ENCODE data around the gene ODAD3. TPM values are rescaled to one million over a fixed set of nuclear protein-coding genes. Genes with fewer than 3 reads are reported as not detected.

ODAD3 gene
- total RNA-seq, 1 experiment from 2014 or later: 1.9 TPM

DNA sequence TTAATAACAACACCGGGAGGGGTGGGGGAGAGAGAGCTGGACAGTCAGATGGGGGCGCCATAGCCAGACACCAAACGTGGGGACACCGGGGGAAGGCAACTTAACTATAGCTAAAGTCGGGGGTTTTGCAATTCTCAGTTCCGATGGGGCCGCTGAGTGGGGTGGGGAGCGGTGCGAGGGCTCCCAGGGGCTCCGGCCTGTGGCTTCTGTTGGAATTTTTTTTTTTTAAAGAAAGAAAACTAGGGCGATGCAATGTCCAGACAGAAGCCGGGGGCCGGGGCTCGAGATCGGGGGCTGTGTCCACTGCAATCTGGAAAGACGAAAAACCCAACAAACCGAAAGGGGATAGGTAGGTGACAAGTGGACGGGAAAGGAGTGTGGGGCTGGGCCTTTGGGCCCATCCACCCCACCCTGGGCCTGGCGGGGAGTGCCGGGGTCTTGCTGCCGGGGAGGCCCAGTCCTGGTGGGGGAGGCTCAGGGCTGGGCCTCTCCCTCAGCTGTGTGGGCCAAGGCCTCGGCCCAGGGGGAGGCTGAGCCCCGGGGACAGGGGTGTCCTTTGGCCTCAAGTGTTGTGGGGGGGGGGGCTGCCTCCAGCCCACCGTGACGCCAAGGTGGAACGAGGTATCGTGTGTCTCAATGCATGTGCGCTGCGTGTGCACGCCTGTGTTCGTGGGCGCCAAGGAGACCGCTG lies 17.8 kb upstream of the ODAD3 start:
- Histone ChIP-seq H3K9me3 (ENCODE audit: control insufficient read depth, insufficient read depth, low read depth, low read length) (no peaks in the 10 kb centered on the region), H3K27me3 (ENCODE audit: control insufficient read depth, insufficient read depth, low read length) (no peaks in the 10 kb centered on the region), H3K36me3 (ENCODE audit: control insufficient read depth, insufficient read depth, low read length) (no peaks in the 10 kb centered on the region; the same call in 1 of the 2 replicates), H3K4me1 (ENCODE audit: control insufficient read depth, insufficient read depth, low read length) (no peaks in the 10 kb centered on the region), H3K4me3 (ENCODE audit: low read depth in 2 of 2, low read length in 2 of 2) (no peak overlapping the region), H3K27ac (ENCODE audit: low read length) (no peak overlapping the region)
- DNase-seq (ENCODE audit: low read depth, low spot score) (no peak), ATAC-seq (no peak)
- in situ Hi-C loops (cut with HindIII; ENCODE audit: low pct_unique_long_range_greater_than_20kb, low sequenced_read_pairs) (no loop called here), intact Hi-C loops (cut with micrococcal nuclease; ENCODE audit: unreplicated experiment) (no loop called here)
- ChIA-PET CTCF (interaction anchor here (1.0 kb wide), 1 partner anchor 17 kb away, joined by 3 read pairs; the partner anchor contains the start of genes ODAD3 and PRKCSH), POLR2A (no interaction called here)
- TF ChIP-seq TCF7L2 (IDR thresholded peaks at IDR 0.05; ENCODE audit: low read depth, low read length): no peak
- TF ChIP-seq, protein P1, sequence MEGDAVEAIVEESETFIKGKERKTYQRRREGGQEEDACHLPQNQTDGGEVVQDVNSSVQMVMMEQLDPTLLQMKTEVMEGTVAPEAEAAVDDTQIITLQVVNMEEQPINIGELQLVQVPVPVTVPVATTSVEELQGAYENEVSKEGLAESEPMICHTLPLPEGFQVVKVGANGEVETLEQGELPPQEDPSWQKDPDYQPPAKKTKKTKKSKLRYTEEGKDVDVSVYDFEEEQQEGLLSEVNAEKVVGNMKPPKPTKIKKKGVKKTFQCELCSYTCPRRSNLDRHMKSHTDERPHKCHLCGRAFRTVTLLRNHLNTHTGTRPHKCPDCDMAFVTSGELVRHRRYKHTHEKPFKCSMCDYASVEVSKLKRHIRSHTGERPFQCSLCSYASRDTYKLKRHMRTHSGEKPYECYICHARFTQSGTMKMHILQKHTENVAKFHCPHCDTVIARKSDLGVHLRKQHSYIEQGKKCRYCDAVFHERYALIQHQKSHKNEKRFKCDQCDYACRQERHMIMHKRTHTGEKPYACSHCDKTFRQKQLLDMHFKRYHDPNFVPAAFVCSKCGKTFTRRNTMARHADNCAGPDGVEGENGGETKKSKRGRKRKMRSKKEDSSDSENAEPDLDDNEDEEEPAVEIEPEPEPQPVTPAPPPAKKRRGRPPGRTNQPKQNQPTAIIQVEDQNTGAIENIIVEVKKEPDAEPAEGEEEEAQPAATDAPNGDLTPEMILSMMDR (IDR thresholded peaks at IDR 0.05): peak; percentile 55
- no TSS peak for BruUV-seq (replicated peaks)

DNA sequence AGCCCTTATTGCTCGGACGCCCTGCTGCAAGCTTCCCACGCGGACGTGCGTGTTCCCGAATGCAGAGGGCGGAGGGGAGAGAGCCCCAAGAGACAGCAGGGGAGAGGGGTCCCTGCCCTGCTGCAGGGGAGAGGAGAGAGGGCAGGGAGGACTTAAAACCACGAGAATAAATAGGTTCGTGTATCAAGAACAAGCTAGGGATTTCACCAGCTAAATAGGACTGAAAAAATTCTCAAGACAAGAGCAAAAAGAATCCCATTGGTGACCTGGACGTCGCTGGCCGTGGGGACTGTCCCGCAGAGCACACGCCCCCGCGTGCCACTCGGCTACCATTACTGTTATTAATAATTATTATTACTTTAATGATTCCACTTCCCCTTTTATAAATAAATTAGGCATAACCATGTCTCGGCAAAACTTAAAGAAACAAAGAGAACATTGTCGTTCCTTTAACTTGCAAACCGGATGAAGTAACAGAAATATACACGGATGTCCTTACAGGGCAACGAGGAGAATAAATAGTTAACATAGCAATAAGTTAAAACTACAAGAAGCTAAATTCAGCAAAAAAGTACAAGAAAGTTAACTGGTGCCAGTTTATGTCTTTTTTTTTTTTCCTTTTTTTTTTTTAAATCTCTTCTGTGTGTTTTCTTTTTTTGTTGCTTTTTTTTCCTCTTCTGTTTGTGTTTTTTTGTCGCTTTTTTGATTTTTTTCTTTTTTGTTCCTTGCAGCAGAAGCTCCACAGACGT lies 17.1 kb upstream of the ODAD3 start:
- ChIA-PET CTCF (interaction anchor here (1.0 kb wide), 1 partner anchor 17 kb away, joined by 3 read pairs; the partner anchor contains the start of genes ODAD3 and PRKCSH), POLR2A (no interaction called here)
- ATAC-seq (no peak), DNase-seq (ENCODE audit: low read depth, low spot score) (no peak)
- Histone ChIP-seq H3K9me3 (ENCODE audit: control insufficient read depth, insufficient read depth, low read depth, low read length) (no peaks in the 10 kb centered on the region), H3K27ac (ENCODE audit: low read length) (no peak overlapping the region), H3K36me3 (ENCODE audit: control insufficient read depth, insufficient read depth, low read length) (no peaks in the 10 kb centered on the region; the same call in 1 of the 2 replicates), H3K27me3 (ENCODE audit: control insufficient read depth, insufficient read depth, low read length) (no peaks in the 10 kb centered on the region), H3K4me3 (ENCODE audit: low read depth in 2 of 2, low read length in 2 of 2) (no peak overlapping the region), H3K4me1 (ENCODE audit: control insufficient read depth, insufficient read depth, low read length) (no peaks in the 10 kb centered on the region)
- in situ Hi-C loops (cut with HindIII; ENCODE audit: low pct_unique_long_range_greater_than_20kb, low sequenced_read_pairs) (no loop called here), intact Hi-C loops (cut with micrococcal nuclease; ENCODE audit: unreplicated experiment) (no loop called here)
- no TSS peak for BruUV-seq (replicated peaks)
- TF ChIP-seq TCF7L2 (IDR thresholded peaks at IDR 0.05; ENCODE audit: low read depth, low read length) (no peak), SIN3A (IDR thresholded peaks at IDR 0.05; ENCODE audit: borderline replicate concordance, insufficient read depth, low read depth, low read length) (no peak), POLR2AphosphoS5 (IDR thresholded peaks at IDR 0.05; ENCODE audit: low read depth, low read length) (no peak)
- TF ChIP-seq, protein P2, sequence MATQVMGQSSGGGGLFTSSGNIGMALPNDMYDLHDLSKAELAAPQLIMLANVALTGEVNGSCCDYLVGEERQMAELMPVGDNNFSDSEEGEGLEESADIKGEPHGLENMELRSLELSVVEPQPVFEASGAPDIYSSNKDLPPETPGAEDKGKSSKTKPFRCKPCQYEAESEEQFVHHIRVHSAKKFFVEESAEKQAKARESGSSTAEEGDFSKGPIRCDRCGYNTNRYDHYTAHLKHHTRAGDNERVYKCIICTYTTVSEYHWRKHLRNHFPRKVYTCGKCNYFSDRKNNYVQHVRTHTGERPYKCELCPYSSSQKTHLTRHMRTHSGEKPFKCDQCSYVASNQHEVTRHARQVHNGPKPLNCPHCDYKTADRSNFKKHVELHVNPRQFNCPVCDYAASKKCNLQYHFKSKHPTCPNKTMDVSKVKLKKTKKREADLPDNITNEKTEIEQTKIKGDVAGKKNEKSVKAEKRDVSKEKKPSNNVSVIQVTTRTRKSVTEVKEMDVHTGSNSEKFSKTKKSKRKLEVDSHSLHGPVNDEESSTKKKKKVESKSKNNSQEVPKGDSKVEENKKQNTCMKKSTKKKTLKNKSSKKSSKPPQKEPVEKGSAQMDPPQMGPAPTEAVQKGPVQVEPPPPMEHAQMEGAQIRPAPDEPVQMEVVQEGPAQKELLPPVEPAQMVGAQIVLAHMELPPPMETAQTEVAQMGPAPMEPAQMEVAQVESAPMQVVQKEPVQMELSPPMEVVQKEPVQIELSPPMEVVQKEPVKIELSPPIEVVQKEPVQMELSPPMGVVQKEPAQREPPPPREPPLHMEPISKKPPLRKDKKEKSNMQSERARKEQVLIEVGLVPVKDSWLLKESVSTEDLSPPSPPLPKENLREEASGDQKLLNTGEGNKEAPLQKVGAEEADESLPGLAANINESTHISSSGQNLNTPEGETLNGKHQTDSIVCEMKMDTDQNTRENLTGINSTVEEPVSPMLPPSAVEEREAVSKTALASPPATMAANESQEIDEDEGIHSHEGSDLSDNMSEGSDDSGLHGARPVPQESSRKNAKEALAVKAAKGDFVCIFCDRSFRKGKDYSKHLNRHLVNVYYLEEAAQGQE (IDR thresholded peaks at IDR 0.05; ENCODE audit: insufficient read depth in 1 of 2, low read depth in 2 of 2, low read length in 1 of 2): no peak
- TF ChIP-seq, protein P1 (IDR thresholded peaks at IDR 0.05): no peak
